HepG2 (cell line): ENCODE measurements around the gene TMEM145. TPM values are rescaled to one million over a fixed set of nuclear protein-coding genes. Genes with fewer than 3 reads are reported as not detected.

Source experiments
- ARID3A ChIP-seq: IDR thresholded peaks from 2 replicates; pipeline ENCODE4 v1.6.1; 2012; ENCODE audit warnings: low read depth, low read length, improper control_type of control experiment
- ARNTL ChIP-seq: sonication (generic); formaldehyde crosslinking; IDR thresholded peaks from 2 replicates; pipeline ENCODE4 v1.4.0; 2020; ENCODE audit warnings: mild to moderate bottlenecking, missing genetic modification reagents
- ATF1 ChIP-seq: IDR thresholded peaks from 2 replicates; pipeline ENCODE4 v1.6.1; 2016; ENCODE audit warnings: mild to moderate bottlenecking, control low read depth
- CEBPG ChIP-seq: IDR thresholded peaks from 2 replicates; pipeline ENCODE4 v1.6.1; 2016
- CREM ChIP-seq, 2 experiments: sonication (generic) in 1 of 2; formaldehyde crosslinking in 1 of 2; IDR thresholded peaks; 2 replicates each; pipeline versions ENCODE4 v1.4.0 to v1.6.1; 2016 to 2020; ENCODE audit warnings: antibody characterized with exemption in 1 of 2, mild to moderate bottlenecking in 1 of 2, missing genetic modification reagents in 1 of 2
- DNMT3B ChIP-seq: conservative IDR thresholded peaks from 2 replicates; pipeline ENCODE4 v1.6.1; 2016; ENCODE audit warnings: missing biosample characterization, control low read depth
- GFI1 ChIP-seq: sonication (generic); formaldehyde crosslinking; IDR thresholded peaks from 2 replicates; pipeline ENCODE4 v1.5.0; 2020; ENCODE audit warnings: missing genetic modification reagents, mild to moderate bottlenecking, borderline replicate concordance
- HNF1B ChIP-seq: sonication (generic); formaldehyde crosslinking; IDR thresholded peaks from 2 replicates; pipeline ENCODE4 v1.5.1; 2020; ENCODE audit warnings: mild to moderate bottlenecking, moderate library complexity, missing genetic modification reagents
- HOXA3 ChIP-seq: sonication (generic); formaldehyde crosslinking; IDR thresholded peaks from 2 replicates; pipeline ENCODE4 v1.5.0; 2020; ENCODE audit warnings: missing genetic modification reagents
- KDM2A ChIP-seq: sonication (generic); formaldehyde crosslinking; IDR thresholded peaks from 2 replicates; pipeline ENCODE4 v1.4.0; 2020; ENCODE audit warnings: low read depth, missing genetic modification reagents, borderline replicate concordance
- KMT2A ChIP-seq: sonication (generic); formaldehyde crosslinking; IDR thresholded peaks from 2 replicates; pipeline ENCODE4 v1.4.0; 2020; ENCODE audit warnings: missing genetic modification reagents
- MAZ ChIP-seq, 2 experiments: sonication (generic) in 1 of 2; formaldehyde crosslinking in 1 of 2; IDR thresholded peaks; 2 replicates each; pipeline versions ENCODE4 v1.5.0 to v1.6.1; 2012 to 2020; ENCODE audit warnings: low read depth in 2 of 2, mild to moderate bottlenecking in 2 of 2, borderline replicate concordance in 1 of 2, improper control_type of control experiment in 1 of 2, low read length in 1 of 2, missing genetic modification reagents in 1 of 2, moderate library complexity in 1 of 2
- MIER3 ChIP-seq: IDR thresholded peaks from 2 replicates; pipeline ENCODE4 v1.6.1; 2016; ENCODE audit warnings: missing compliant biosample characterization, borderline replicate concordance
- MYC ChIP-seq: sonication (generic); formaldehyde crosslinking; IDR thresholded peaks from 2 replicates; pipeline ENCODE4 v1.9.0; 2021; ENCODE audit warnings: missing genetic modification reagents, borderline replicate concordance
- NCOA5 ChIP-seq: sonication (generic); formaldehyde crosslinking; IDR thresholded peaks from 2 replicates; pipeline ENCODE4 v1.4.0; 2020; ENCODE audit warnings: missing genetic modification reagents
- NFYB ChIP-seq: sonication (generic); formaldehyde crosslinking; IDR thresholded peaks from 2 replicates; pipeline ENCODE4 v1.4.0; 2020; ENCODE audit warnings: missing genetic modification reagents
- RARG ChIP-seq: sonication (generic); formaldehyde crosslinking; IDR thresholded peaks from 2 replicates; pipeline ENCODE4 v1.4.0; 2020; ENCODE audit warnings: low read depth, mild to moderate bottlenecking, missing genetic modification reagents
- RFX5 ChIP-seq: IDR thresholded peaks from 2 replicates; pipeline ENCODE4 v1.6.1; 2011; ENCODE audit warnings: low read depth, low read length, improper control_type of control experiment
- SNAPC2 ChIP-seq: sonication (generic); formaldehyde crosslinking; IDR thresholded peaks from 2 replicates; pipeline ENCODE4 v1.8.1; 2022; ENCODE audit warnings: mild to moderate bottlenecking, missing genetic modification reagents
- TBP ChIP-seq: sonication (generic); formaldehyde crosslinking; IDR thresholded peaks from 2 replicates; pipeline ENCODE4 v1.5.0; 2020; ENCODE audit warnings: missing genetic modification reagents
- ZBTB7B ChIP-seq: sonication (generic); formaldehyde crosslinking; IDR thresholded peaks from 2 replicates; pipeline ENCODE4 v1.4.0; 2020; ENCODE audit warnings: missing genetic modification reagents
- ZFP36L1 ChIP-seq: sonication (generic); formaldehyde crosslinking; IDR thresholded peaks from 2 replicates; pipeline ENCODE4 v1.8.0; 2022; ENCODE audit warnings: mild to moderate bottlenecking, missing genetic modification reagents, moderate library complexity
- ZMAT5 ChIP-seq: sonication (generic); formaldehyde crosslinking; IDR thresholded peaks from 2 replicates; pipeline ENCODE4 v1.5.0; 2020; ENCODE audit warnings: mild to moderate bottlenecking, low read depth, missing genetic modification reagents, borderline replicate concordance
- ZNF17 ChIP-seq: sonication (generic); formaldehyde crosslinking; IDR thresholded peaks from 2 replicates; pipeline ENCODE4 v1.5.0; 2020; ENCODE audit warnings: mild to moderate bottlenecking, missing genetic modification reagents
- ZNF382 ChIP-seq: sonication (generic); formaldehyde crosslinking; IDR thresholded peaks from 2 replicates; pipeline ENCODE4 v1.5.0; 2020; ENCODE audit warnings: missing genetic modification reagents, mild to moderate bottlenecking, borderline replicate concordance
- ZNF44 ChIP-seq: sonication (generic); formaldehyde crosslinking; IDR thresholded peaks from 2 replicates; pipeline ENCODE4 v1.5.1; 2020; ENCODE audit warnings: mild to moderate bottlenecking, missing genetic modification reagents
- ZNF616 ChIP-seq: sonication (generic); formaldehyde crosslinking; IDR thresholded peaks from 2 replicates; pipeline ENCODE4 v1.5.0; 2020; ENCODE audit warnings: low read depth, mild to moderate bottlenecking, missing genetic modification reagents
- ZNF660 ChIP-seq: sonication (generic); formaldehyde crosslinking; IDR thresholded peaks from 2 replicates; pipeline ENCODE4 v1.5.1; 2020; ENCODE audit warnings: mild to moderate bottlenecking, low read depth, missing genetic modification reagents, borderline replicate concordance
- polyA plus RNA-seq, 8 experiments: library from polyadenylated mRNA; depleted of rRNA in 3 of 8; stranded (reverse) in 7 of 8; unstranded in 1 of 8; fragments of >200 nt; fragmentation: Illumina TruSeq in 4 of 8; extraction: Trizol in 4 of 8; gene quantifications; 2 replicates each; pipeline versions ENCODE4 v1.2.1 to v1.2.3, GENCODE V29; 2011 to 2016; ENCODE audit warnings: low read depth in 4 of 8, missing spikeins in 1 of 8, mixed read lengths in 1 of 8; ENCODE audit not compliant: insufficient read depth in 1 of 8
- total RNA-seq, 5 experiments: library from RNA; depleted of rRNA; stranded (reverse); fragments of >200 nt; fragmentation: Illumina TruSeq; extraction: Trizol; gene quantifications; 2 replicates each; pipeline ENCODE4 v1.2.3, GENCODE V29; 2016; ENCODE audit warnings: low read depth in 1 of 5

TMEM145 gene
- total and polyA plus RNA-seq, 2 of the 13 experiments (the other 11 are each of a cell fraction or from before 2014, with no cell fraction given) = 0.07 to 5.1 TPM

GRCh38 chr19:42325308-42325895, 12.3 kb downstream of the TMEM145 start, which contains the start of gene MEGF8 (continued):
- TF ChIP-seq ZNF17 (CRISPR knock-in tag) (no peak), RARG (CRISPR knock-in tag) (no peak), NCOA5 (CRISPR knock-in tag) (no peak), ZNF382 (CRISPR knock-in tag) (no peak), NFYB (CRISPR knock-in tag) (peak; percentile 44), KMT2A (CRISPR knock-in tag) (0 out of 2 replicates have a peak, but pooled peaks have one; percentile 56), HNF1B (CRISPR knock-in tag) (peak; percentile 77; the same call in 1 of the 2 replicates), ATF1 (CRISPR knock-in tag) (no peak; the same call in 1 of the 2 replicates), ZNF616 (CRISPR knock-in tag) (peak; percentile 51; the same call in 1 of the 2 replicates), HOXA3 (peak; percentile 69; the same call in 1 of the 2 replicates), ARID3A (no peak), CEBPG (CRISPR knock-in tag) (0 out of 2 replicates have a peak, but pooled peaks have one; percentile 22), MYC (peak; percentile 41; the same call in 1 of the 2 replicates), SNAPC2 (CRISPR knock-in tag) (peak; percentile 63; the same call in 1 of the 2 replicates), ZNF44 (CRISPR knock-in tag) (no peak), ZBTB7B (CRISPR knock-in tag) (peak; percentile 46; the same call in 1 of the 2 replicates), MAZ (IDR thresholded peaks at IDR 0.05; ENCODE audit: borderline replicate concordance, low read depth, low read length) (peak; percentile 83), MAZ (CRISPR knock-in tag; IDR thresholded peaks at IDR 0.05; ENCODE audit: low read depth) (peak; percentile 44), ZMAT5 (CRISPR knock-in tag) (no peak), ZNF660 (no peak), GFI1 (CRISPR knock-in tag) (peak; percentile 36; the same call in 1 of the 2 replicates), KDM2A (CRISPR knock-in tag) (peak; percentile 81; the same call in 1 of the 2 replicates), TBP (no peak), CREM (IDR thresholded peaks at IDR 0.05) (no peak; the same call in 1 of the 2 replicates), CREM (CRISPR knock-in tag; IDR thresholded peaks at IDR 0.05) (no peak), ARNTL (CRISPR knock-in tag) (no peak; the same call in 1 of the 2 replicates), DNMT3B (CRISPR knock-in tag) (no peak), RFX5 (no peak), ZFP36L1 (CRISPR knock-in tag) (0 out of 2 replicates have a peak, but pooled peaks have one; percentile 41), MIER3 (CRISPR knock-in tag) (peak; percentile 28; the same call in 1 of the 2 replicates)
